HepG2 (cell line): ENCODE measurements around the gene ZNF655. TPM values are rescaled to one million over a fixed set of nuclear protein-coding genes. Genes with fewer than 3 reads are reported as not detected.
A peak's percentile ranks its signal among the peaks of the same experiment; 100 is the strongest.

Source experiments
- ATAC-seq: fragments of 200-7000 bp; cut with Tn5 transposase; 3 replicates; pipeline ENCODE4 v1.9.1; 2020; ENCODE audit warnings: mild to moderate bottlenecking, moderate library complexity
- BruUV-seq: library from RNA; stranded (reverse); fragments of 400-500 nt; replicated peaks from 2 replicates; lab custom pipeline; 2021; lab: Mats Ljungman, UMichigan
- CTCF ChIA-PET: fragments of 300-600 bp; formaldehyde crosslinking; extraction: SDS; loops from one replicate; lab custom pipeline; 2021; ENCODE audit warnings: low total read pairs, inconsistent platforms, low intra/inter-chr PET ratio; lab: Yijun Ruan, JAX
- POLR2A ChIA-PET: fragments of 350-600 bp; sonication (Branson Sonifier 250); formaldehyde crosslinking; loops from one replicate; lab custom pipeline; 2020; ENCODE audit warnings: antibody characterized with exemption, inconsistent platforms; lab: Yijun Ruan, JAX
- DNase-seq: peaks from one replicate; pipeline ENCODE4 v3.0.0-alpha.2; 2015; ENCODE audit warnings: low spot score
- FAIRE-seq: peaks from 3 replicates; lab custom pipeline; 2011; peaks lifted over from hg19 to GRCh38; lab: Jason Lieb, UNC
- H2AFZ ChIP-seq: one replicate; pipeline ENCODE4 v1.6.1; 2011; ENCODE audit warnings: low read length, inconsistent platforms
- H3K27ac ChIP-seq: fragments of 300-600 bp; 3 replicates; pipeline ENCODE4 v1.8.0; 2011; ENCODE audit warnings: mixed run types, mild to moderate bottlenecking, mixed read lengths, low read length, inconsistent platforms; ENCODE audit not compliant: insufficient read depth; ENCODE audit errors: extremely low read length
- H3K27me3 ChIP-seq, 2 experiments: fragments of 200-600 bp in 1 of 2; 2 replicates in 1 of 2; 3 replicates in 1 of 2; pipeline versions ENCODE4 v1.6.0 to v1.8.0; 2011; ENCODE audit warnings: low read length in 2 of 2, mild to moderate bottlenecking in 2 of 2, moderate library complexity in 2 of 2, inconsistent platforms in 1 of 2; ENCODE audit not compliant: insufficient read depth in 2 of 2, control insufficient read depth in 1 of 2
- H3K36me3 ChIP-seq, 2 experiments: fragments of 200-600 bp in 1 of 2; replicated peaks in 1 of 2; 2 replicates in 1 of 2; 3 replicates in 1 of 2; pipeline versions ENCODE4 v1.5.1 to v1.8.0; 2011; ENCODE audit warnings: low read length in 2 of 2, inconsistent platforms in 1 of 2; ENCODE audit not compliant: insufficient read depth in 2 of 2, control insufficient read depth in 1 of 2
- H3K4me1 ChIP-seq: 2 replicates; pipeline ENCODE4 v1.5.1; 2012; ENCODE audit warnings: low read length, inconsistent platforms; ENCODE audit not compliant: insufficient read depth
- H3K4me2 ChIP-seq: 2 replicates; pipeline ENCODE4 v1.6.0; 2011; ENCODE audit warnings: low read depth, low read length, inconsistent platforms
- H3K4me3 ChIP-seq, 3 experiments: fragments of 200-600 bp in 1 of 3; sonication (generic), shearing (Covaris generic) in 1 of 3; replicated peaks in 1 of 3; 2 replicates each; pipeline ENCODE4 v1.5.1; 2011 to 2016; ENCODE audit warnings: low read length in 3 of 3, inconsistent platforms in 2 of 3, low read depth in 2 of 3, mild to moderate bottlenecking in 2 of 3, control low read depth in 1 of 3, mixed read lengths in 1 of 3; ENCODE audit not compliant: insufficient read depth in 1 of 3
- H3K79me2 ChIP-seq: one replicate; pipeline ENCODE4 v1.6.1; 2011; ENCODE audit warnings: low read length, inconsistent platforms; ENCODE audit not compliant: insufficient read depth
- H3K9ac ChIP-seq: 2 replicates; pipeline ENCODE4 v1.6.0; 2011; ENCODE audit warnings: mild to moderate bottlenecking, low read depth, low read length, inconsistent platforms; ENCODE audit not compliant: insufficient read depth
- H3K9me3 ChIP-seq: 2 replicates; pipeline ENCODE4 v1.5.1; 2012; ENCODE audit warnings: mild to moderate bottlenecking, low read length
- H4K20me1 ChIP-seq: 2 replicates; pipeline ENCODE4 v1.6.0; 2011; ENCODE audit warnings: inconsistent platforms, mild to moderate bottlenecking, low read length, moderate library complexity; ENCODE audit not compliant: insufficient read depth
- POLR2G ChIP-seq: fragments of 200-400 bp; formaldehyde crosslinking; IDR thresholded peaks from 2 replicates; pipeline ENCODE4 v1.6.1; 2018; ENCODE audit warnings: mild to moderate bottlenecking, low read depth, low read length, moderate library complexity
- PRDM10 ChIP-seq: sonication (generic); formaldehyde crosslinking; IDR thresholded peaks from 2 replicates; pipeline ENCODE4 v1.4.0; 2020; ENCODE audit warnings: low read depth, missing genetic modification reagents
- ZBTB40 ChIP-seq, 2 experiments: fragments of 450-650 bp in 1 of 2; sonication (generic) in 1 of 2; formaldehyde crosslinking in 1 of 2; IDR thresholded peaks; 2 replicates each; pipeline versions ENCODE4 v1.6.1 to v1.8.0; 2016 to 2022; ENCODE audit warnings: antibody characterized with exemption in 1 of 2, mild to moderate bottlenecking in 1 of 2, missing genetic modification reagents in 1 of 2
- ZNF572 ChIP-seq: sonication (generic); formaldehyde crosslinking; IDR thresholded peaks from 2 replicates; pipeline ENCODE4 v1.5.1; 2020; ENCODE audit warnings: mild to moderate bottlenecking, missing genetic modification reagents
- WGBS: methylation state at CpG from one replicate; pipeline ENCODE4 v1.1.6; 2017; ENCODE audit warnings: low lambda C conversion rate; 5-methylcytosine and 5-hydroxymethylcytosine counted together
- in situ Hi-C: cut with HindIII; loops from 2 replicates; pipeline ENCODE4 v1.10.0; 2017; ENCODE audit warnings: low pct_unique_long_range_greater_than_20kb; ENCODE audit not compliant: extremely low pct_ligation_motif_present
- intact Hi-C: fragments of 100-400 bp; cut with micrococcal nuclease; formaldehyde crosslinking; loops from one replicate; pipeline ENCODE4 v1.10.0; 2022; ENCODE audit not compliant: unreplicated experiment
- polyA plus RNA-seq, 8 experiments: library from polyadenylated mRNA; depleted of rRNA in 3 of 8; stranded (reverse) in 7 of 8; unstranded in 1 of 8; fragments of >200 nt; fragmentation: Illumina TruSeq in 4 of 8; extraction: Trizol in 4 of 8; gene quantifications; 2 replicates each; pipeline versions ENCODE4 v1.2.1 to v1.2.3, GENCODE V29; 2011 to 2016; ENCODE audit warnings: low read depth in 4 of 8, missing spikeins in 1 of 8, mixed read lengths in 1 of 8; ENCODE audit not compliant: insufficient read depth in 1 of 8
- total RNA-seq, 5 experiments: library from RNA; depleted of rRNA; stranded (reverse); fragments of >200 nt; fragmentation: Illumina TruSeq; extraction: Trizol; gene quantifications; 2 replicates each; pipeline ENCODE4 v1.2.3, GENCODE V29; 2016; ENCODE audit warnings: low read depth in 1 of 5

ZNF655 gene
- total and polyA plus RNA-seq, 2 of the 13 experiments (the other 11 are each of a cell fraction or from before 2014, with no cell fraction given), result 53.4 to 75.6 TPM

GRCh38 chr7:99579281-99579955, 21.0 kb downstream of the ZNF655 start:
- no peaks in the 10 kb centered on the region for H3K79me2 ChIP-seq
- intact Hi-C loops (no loop called here), in situ Hi-C loops (no loop called here)
- DNase-seq, result no peak
- H3K27ac ChIP-seq, result no peak overlapping the region
- no peaks in the 10 kb centered on the region for H3K27me3 ChIP-seq
- ATAC-seq, result no peak
- H3K4me2 ChIP-seq, result peak overlapping the region; percentile 80; the same call in 1 of the 2 replicates
- ChIA-PET POLR2A (interaction anchor here (1.4 kb wide), 1 partner anchor 21 kb away, joined by 17 read pairs; the partner anchor contains the start of gene ZNF655), CTCF (no interaction called here)
- FAIRE-seq, result no peak
- H3K4me3 ChIP-seq, result peak overlapping the region in 1 of 3 experiments; percentile 64; a peak in 1 of 6 replicates
- H3K9ac ChIP-seq, result no peak overlapping the region
- no TSS peak for BruUV-seq
- H4K20me1 ChIP-seq, result no peaks in the 10 kb centered on the region
- H3K4me1 ChIP-seq, result peaks cover 5% of the 10 kb centered on the region; the same call in 1 of the 2 replicates
- 0 out of 5 replicates have a peak, but pooled peaks cover 0 to 3% of the 10 kb centered on the region in 2 experiments for H3K36me3 ChIP-seq
- no peak overlapping the region for H2AFZ ChIP-seq
- H3K9me3 ChIP-seq, result no peaks in the 10 kb centered on the region
- 86% methylated on average over 10 of the region's 10 CpGs for WGBS
- TF ChIP-seq ZNF572 (CRISPR knock-in tag) (no peak), PRDM10 (CRISPR knock-in tag) (no peak), ZBTB40 (IDR thresholded peaks at IDR 0.05) (peak; percentile 55), ZBTB40 (CRISPR knock-in tag; IDR thresholded peaks at IDR 0.05) (no peak), POLR2G (peak; percentile 18; the same call in 1 of the 2 replicates)
